Body of pancreas (tissue), 4 donors: ENCODE results near the gene CNPY1. TPM values are rescaled to one million over a fixed set of nuclear protein-coding genes. Genes with fewer than 3 reads are reported as not detected.

Source experiments
- ATAC-seq: fragments of 150-250 bp; one replicate; pipeline ENCODE4 v1.9.1; 2016
- DNase-seq, 4 donors: peaks; one replicate each; pipeline ENCODE4 v3.0.0-alpha.2; 2019
- H3K27ac ChIP-seq, 4 donors: fragments of 200-600 bp; sonication (generic); 1 replicate in 3 of 4; 2 replicates in 1 of 4; pipeline versions ENCODE4 v1.5.1 to v1.6.1; 2016 to 2019; ENCODE audit warnings: mild to moderate bottlenecking in 1 of 4, mixed read lengths in 1 of 4, moderate library complexity in 1 of 4
- H3K27me3 ChIP-seq, 2 donors: fragments of 200-600 bp; sonication (generic); one replicate each; pipeline ENCODE4 v1.6.0; 2016; ENCODE audit warnings: mild to moderate bottlenecking in 1 of 2
- H3K36me3 ChIP-seq, 2 donors: fragments of 200-600 bp; sonication (generic); replicated peaks in 1 of 2; 2 replicates each; pipeline ENCODE4 v1.5.1; 2016; ENCODE audit warnings: low read depth in 2 of 2; ENCODE audit not compliant: insufficient read depth in 1 of 2
- H3K4me1 ChIP-seq: fragments of 200-600 bp; sonication (generic); one replicate; pipeline ENCODE4 v1.6.0; 2016
- H3K4me3 ChIP-seq, 2 donors: fragments of 200-600 bp; sonication (generic); 1 replicate in 1 of 2; 2 replicates in 1 of 2; pipeline ENCODE4 v1.5.1; 2016 to 2019
- H3K9me3 ChIP-seq, 3 donors: fragments of 200-600 bp; sonication (generic); 1 replicate in 2 of 3; 2 replicates in 1 of 3; pipeline ENCODE4 v1.5.1; 2016
- CTCF ChIP-seq, 7 experiments: fragments of 450-650 bp in 4 of 7; fragments of 200-600 bp in 3 of 7; sonication (generic) in 3 of 7; IDR thresholded peaks; one replicate each; pipeline ENCODE4 v1.5.1; 2016 to 2019; ENCODE audit warnings: antibody characterized with exemption in 7 of 7
- POLR2A ChIP-seq, 3 donors: fragments of 450-650 bp; IDR thresholded peaks; one replicate each; pipeline ENCODE4 v1.6.1; 2016; ENCODE audit warnings: antibody characterized with exemption in 3 of 3, mild to moderate bottlenecking in 2 of 3
- WGBS, 2 donors: methylation state at CpG; one replicate each; pipeline ENCODE4 v1.1.5; 2017; 5-methylcytosine and 5-hydroxymethylcytosine counted together
- intact Hi-C: fragments of 100-400 bp; cut with DNase I; formaldehyde crosslinking; loops from one replicate; pipeline ENCODE4 v1.15.1; 2023
- total RNA-seq, 2 donors: library from RNA; depleted of rRNA; stranded (reverse); fragments of >200 nt; gene quantifications; one replicate each; pipeline ENCODE4 v1.1.0, GENCODE V29; 2016

CNPY1 gene
- total RNA-seq, 2 donors from 2014 or later = not detected

DNA sequence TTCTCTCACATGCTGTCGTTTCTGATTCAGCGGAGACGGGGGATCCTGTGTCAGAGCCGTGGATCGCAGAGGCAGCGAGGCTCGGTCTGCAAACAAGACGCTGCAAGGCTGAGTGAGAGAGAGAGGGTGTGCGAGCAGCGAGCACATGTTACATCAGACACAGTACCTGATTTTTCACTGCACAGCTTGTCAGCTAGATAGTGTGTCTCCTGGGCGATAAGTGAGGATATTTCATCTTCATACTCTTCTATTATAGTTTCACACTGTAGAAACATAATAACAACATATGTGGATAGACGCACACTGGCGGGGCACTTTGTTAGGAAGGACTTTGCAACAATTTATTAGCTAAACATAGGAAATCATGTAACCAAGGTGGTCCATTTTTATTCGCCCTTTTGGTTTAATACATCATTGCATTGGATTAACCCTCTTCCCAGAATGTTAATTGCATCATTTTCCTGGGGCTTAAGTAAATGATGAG is 39.5 kb downstream of the CNPY1 start:
- Histone ChIP-seq H3K27me3 (peaks cover 0 to 34% of the 10 kb centered on the region in 2 donors), H3K9me3 (no peaks in the 10 kb centered on the region), H3K27ac (no peak overlapping the region), H3K4me3 (no peak overlapping the region), H3K4me1 (peaks cover 12% of the 10 kb centered on the region), H3K36me3 (no peaks in the 10 kb centered on the region)
- intact Hi-C loops = no loop called here
- no peak for DNase-seq
- 34 to 55% methylated on average over 14 of the region's 14 CpGs for WGBS, 2 donors
- TF ChIP-seq CTCF (IDR thresholded peaks at IDR 0.05) (no peak), POLR2A (IDR thresholded peaks at IDR 0.05) (no peak)
- ATAC-seq = no peak

GRCh38 chr7:155505422-155505793 is 41.0 kb downstream of the CNPY1 start:
- H3K9me3 ChIP-seq = no peaks in the 10 kb centered on the region
- H3K4me1 ChIP-seq = peaks cover 11% of the 10 kb centered on the region
- 37 to 53% methylated on average over 3 of the region's 3 CpGs for WGBS, 2 donors
- no peaks in the 10 kb centered on the region for H3K36me3 ChIP-seq
- TF ChIP-seq POLR2A (IDR thresholded peaks at IDR 0.05) = no peak
- no peak for TF ChIP-seq CTCF (IDR thresholded peaks at IDR 0.05)
- peaks cover 0 to 27% of the 10 kb centered on the region in 2 donors for H3K27me3 ChIP-seq
- DNase-seq (no peak), ATAC-seq (no peak)
- H3K4me3 ChIP-seq = no peak overlapping the region
- H3K27ac ChIP-seq = no peak overlapping the region
- intact Hi-C loops = no loop called here

- ATAC-seq (no peak), DNase-seq (no peak)
- TF ChIP-seq POLR2A (IDR thresholded peaks at IDR 0.05) = no peak
- no peak for TF ChIP-seq CTCF (IDR thresholded peaks at IDR 0.05)
- no peaks in the 10 kb centered on the region for H3K36me3 ChIP-seq
- H3K27me3 ChIP-seq = no peaks in the 10 kb centered on the region
- no peaks in the 10 kb centered on the region for H3K9me3 ChIP-seq
- H3K27ac ChIP-seq = no peak overlapping the region
- H3K4me3 ChIP-seq = no peak overlapping the region
- whole genome bisulfite sequencing, 2 donors = 72 to 81% methylated on average over 15 to 25 of the region's 26 CpGs
- intact Hi-C loops = no loop called here
- no peaks in the 10 kb centered on the region for H3K4me1 ChIP-seq
These were observed 49.0 kb downstream of the CNPY1 start for GRCh38 chr7:155497149-155497901.

DNA sequence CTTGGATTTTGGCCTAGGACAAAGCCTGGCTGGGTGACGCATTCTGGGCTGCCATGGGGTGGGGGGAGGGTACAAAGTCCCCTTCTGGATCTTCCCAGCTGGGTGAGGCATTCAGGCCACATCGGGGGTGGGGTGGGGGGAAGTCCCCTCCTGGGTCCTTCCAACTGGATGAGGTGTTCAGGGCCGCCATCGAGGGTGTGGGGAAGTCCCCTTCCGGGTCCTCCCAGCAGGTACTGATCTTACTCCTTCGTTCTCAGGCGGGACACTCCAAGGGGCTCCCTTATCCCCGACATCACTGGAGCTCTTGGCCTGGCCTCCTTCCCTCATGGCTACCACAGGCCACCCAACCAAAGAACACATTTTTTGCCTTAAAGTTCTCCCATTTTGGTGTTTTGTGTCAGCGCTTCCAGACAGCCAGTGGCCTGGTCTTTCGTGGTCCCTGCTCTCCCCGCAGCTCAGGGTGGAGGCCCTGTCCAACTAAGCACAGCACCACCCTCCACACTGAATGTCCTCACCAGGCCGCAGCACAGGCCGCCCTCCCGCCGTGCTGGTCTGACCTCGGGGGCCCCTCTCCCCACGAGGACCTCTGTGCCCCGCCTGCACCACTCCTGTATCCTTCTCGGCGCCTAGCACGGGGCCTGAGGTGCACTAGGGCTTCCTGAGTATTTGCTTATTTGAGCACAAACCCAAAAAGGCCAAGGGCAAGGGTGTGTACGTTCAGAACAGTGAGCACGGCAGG is 49.9 kb downstream of the CNPY1 start:
- Histone ChIP-seq H3K4me3 (no peak overlapping the region), H3K9me3 (no peaks in the 10 kb centered on the region), H3K27me3 (no peaks in the 10 kb centered on the region), H3K4me1 (no peaks in the 10 kb centered on the region), H3K36me3 (no peaks in the 10 kb centered on the region), H3K27ac (no peak overlapping the region)
- DNase-seq = no peak
- WGBS, 2 donors = 82 to 88% methylated on average over 22 to 23 of the region's 23 CpGs
- ATAC-seq = no peak
- intact Hi-C loops = no loop called here
- TF ChIP-seq POLR2A (IDR thresholded peaks at IDR 0.05) = no peak
- no peak for TF ChIP-seq CTCF (IDR thresholded peaks at IDR 0.05)
